ENCODE data around the gene EEF2KMT.

- TF ChIP-seq CTCF (IDR thresholded peaks at IDR 0.05) (no peak), POLR2A (IDR thresholded peaks at IDR 0.05) (no peak)
Measured at GRCh38 chr16:5078626-5079025, 19.0 kb downstream of the EEF2KMT start.
